Posterior cingulate gyrus (tissue), 11 donors: ENCODE measurements around the gene GABBR2.
"Not testable (repeated sequence)": the region's sequence is repeated elsewhere in the genome, so short reads cannot be mapped to it uniquely, and the experiment has no call there.

ENCODE experiments used
- DNase-seq, 10 donors: peaks; one replicate each; pipeline versions ENCODE4 v3.0.0 to v3.0.0-alpha.2; 2020 to 2021; ENCODE audit warnings: mixed read lengths in 3 of 10
- intact Hi-C: fragments of 100-400 bp; cut with DNase I; formaldehyde crosslinking; loops from one replicate; pipeline ENCODE4 v1.15.1; 2023

Gene GABBR2

DNA sequence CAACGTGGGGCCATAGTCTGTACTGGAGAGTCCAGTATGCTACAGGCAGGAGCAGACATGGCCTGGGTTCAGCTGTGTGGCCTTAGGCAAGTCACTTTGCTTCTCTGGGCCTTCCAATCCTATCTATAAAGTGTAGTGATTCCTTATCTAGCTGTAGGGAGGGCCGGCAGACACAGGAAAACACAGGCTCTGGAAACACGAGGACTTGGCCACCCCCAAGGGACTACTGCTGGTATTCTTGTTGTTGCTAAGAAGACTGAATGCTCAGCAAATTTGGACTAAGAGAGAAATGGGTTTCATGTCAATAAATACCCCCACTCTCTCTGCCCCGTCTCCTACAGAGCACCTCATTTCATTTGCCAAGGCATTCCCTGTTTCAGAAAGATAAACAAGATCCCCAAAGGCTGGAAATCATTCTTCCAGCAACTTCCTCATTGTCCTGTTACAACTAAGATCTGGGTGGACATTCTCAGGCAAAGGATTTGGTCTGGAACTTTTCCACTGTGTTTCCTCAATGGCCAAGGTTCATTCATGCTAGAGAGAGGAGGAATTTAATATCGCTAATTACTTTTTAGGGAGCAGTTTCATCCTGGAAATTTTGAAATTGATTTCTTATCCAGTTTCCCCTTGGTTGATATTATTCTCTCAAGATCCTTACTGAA lies 105.8 kb downstream of the GABBR2 start:
- intact Hi-C loops, result no loop called here

DNA sequence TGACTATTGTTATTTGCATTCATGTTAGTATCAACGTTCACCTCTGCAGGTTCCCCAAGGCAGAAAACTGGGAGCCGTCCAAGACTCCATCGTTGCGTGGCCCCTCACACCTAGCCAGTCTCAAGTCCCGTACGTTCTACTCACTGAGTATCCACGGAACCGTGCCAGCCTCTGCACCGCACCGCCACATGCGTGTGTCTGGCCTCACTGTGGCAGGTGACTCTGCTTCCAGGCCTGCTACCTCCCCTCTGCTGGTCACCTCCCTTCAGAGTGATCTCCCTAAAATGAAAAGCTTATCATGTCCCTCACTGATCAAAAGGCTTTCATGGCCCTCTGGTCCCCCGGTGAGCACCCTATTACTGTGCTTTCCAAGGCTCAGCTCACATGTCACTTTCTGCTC lies 108.1 kb downstream of the GABBR2 start:
- DNase-seq, result peak in 2 of 10 donors; percentile 65 to 83
- intact Hi-C loops, result no loop called here

More for the DNA sequence above, 105.8 kb downstream of the GABBR2 start:
- DNase-seq, result peak in 1 of 10 donors; percentile 78

- intact Hi-C loops, result no loop called here
- DNase-seq, result no peak
Observed at GRCh38 chr9:98599566-98600216, 109.0 kb downstream of the GABBR2 start.

DNA sequence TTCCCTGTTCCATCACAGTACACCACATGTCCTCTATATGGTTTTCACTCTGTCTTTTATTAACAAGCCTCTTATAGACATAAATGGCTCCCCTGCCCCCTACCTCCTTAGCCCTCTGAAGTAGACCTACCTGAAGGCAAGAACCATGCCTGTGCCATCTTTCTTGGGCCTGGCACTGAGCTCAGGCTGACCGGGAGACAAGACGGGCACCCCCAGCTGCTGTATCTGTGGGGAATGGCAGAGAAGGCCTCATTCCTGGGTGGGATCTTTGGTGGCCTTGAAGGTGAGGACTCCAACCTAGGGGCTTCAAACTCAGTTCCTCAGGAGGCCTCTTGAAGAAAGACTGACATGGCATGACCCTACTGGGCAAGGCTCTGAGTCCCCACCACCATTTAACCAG lies 109.9 kb downstream of the GABBR2 start:
- intact Hi-C loops, result no loop called here
- no peak for DNase-seq

DNA sequence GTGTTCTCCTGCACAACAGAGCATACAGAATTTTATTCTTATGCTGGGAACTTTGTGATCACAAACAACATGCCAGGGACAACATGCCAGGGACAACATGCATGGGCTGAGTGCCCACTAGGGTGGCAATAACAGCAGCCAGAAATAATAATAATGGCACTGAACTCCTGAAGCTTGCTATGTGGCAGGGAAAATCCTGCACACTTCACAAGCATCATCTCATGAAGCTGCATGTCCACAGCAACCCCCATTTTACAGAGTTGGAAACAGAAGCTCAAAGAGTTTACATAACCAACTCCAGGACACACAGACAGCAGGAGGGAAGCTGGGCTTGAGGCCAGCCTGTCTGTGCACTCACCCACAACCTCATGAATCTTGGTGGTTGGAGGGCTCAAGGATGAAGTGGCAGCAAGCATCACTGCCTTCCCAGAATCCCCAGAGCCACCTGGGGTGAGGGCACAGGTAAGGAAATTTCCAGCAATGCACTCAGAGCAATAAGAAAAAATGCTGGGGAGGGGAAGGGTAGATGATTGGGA lies 111.4 kb downstream of the GABBR2 start:
- intact Hi-C loops, result no loop called here
- DNase-seq, result peak in 2 of 10 donors; percentile 33 to 79

DNA sequence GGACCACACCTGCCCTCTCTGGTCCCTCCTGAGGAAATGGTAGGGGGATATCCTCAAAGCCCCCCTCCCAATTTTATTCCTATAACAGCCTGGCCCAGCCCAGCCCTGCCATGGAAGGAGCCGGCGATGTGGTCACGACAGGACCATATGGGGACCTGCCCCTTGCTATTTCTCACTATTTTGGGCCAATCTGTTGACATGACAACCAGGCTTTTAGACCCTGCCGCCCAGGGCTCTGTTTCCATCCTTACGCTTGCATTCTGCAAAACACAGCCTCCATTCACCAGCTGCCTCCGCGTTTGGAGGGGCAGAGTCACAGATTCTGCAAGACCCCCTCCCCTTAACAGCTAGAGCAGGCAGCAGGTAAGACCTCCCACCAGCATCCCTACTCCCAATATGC lies 112.2 kb downstream of the GABBR2 start:
- intact Hi-C loops, result no loop called here
- DNase-seq, result no peak

DNA sequence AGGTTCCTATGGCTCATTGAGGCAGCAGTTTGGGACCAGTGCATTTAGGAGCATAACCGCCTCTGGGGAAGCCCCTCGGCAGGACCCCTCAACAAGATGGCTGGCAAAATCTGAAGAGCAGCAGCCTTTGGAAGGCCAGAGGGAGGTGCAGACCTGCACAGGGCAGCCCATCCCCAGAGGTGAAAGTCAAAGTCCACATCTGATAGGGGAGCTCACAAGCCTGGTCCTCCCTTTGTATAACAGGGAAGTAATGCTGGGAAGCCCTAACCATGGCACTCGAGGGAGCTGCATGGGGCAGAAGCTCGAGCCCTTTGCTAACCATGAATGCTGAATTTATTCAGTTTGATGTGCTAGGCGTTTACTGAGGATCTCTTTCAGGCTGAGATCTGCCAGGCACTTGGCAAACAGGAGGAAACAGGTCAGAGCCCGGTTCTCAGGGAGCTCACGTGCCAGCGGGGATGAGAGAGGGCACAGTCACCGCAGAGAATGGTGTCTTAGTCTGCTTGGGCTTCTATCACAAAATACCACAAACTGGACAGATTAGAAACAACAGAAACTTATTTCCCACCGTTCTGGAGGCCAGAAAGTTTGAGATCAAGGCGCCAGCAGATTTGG lies 114.1 kb downstream of the GABBR2 start:
- DNase-seq, result peak in 1 of 10 donors; percentile 79
- intact Hi-C loops, result no loop called here

DNA sequence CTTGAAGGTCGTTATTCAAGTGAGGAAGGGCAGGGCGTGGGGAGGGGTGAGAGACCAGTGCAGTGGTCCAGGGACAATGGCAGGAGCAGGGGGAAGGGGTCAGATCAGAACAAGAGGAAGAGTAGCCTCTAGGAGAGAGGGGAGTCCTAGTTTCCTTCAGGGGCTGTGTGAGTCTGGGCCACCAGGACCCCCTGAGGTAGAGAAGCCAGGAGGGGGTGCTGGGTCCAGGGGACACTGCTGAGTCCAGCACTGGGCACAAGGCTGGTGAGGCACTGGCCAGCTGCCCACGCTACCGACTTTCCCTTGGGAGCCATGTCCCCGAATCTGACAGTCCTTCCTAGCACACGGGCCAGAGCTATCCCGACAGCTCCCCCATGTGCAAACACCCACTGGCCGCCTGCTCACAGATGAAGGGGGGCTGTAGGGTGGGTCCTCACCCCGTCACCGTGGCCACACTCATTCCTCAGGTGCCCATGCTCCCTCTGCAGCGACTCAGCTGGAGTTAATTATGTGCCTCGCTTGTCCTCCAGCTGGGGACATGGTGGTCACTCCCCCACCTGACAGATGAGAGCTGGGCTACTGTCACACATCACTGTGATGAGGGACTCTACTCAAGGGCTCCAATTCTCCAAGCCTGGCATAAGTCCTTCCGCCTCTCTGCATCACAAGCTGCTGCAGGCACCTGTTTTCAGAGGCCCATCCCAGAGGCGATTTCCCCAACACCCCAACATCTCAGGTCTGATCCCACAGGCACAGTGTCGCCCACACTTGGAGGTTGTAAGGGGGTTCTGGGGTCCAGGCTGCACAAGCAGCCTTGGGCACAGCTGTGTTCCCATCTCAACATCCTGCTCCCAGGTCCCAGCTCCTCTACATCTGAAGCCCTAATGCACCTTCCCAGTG lies 115.1 kb downstream of the GABBR2 start:
- peak in 2 of 10 donors; percentile 74 to 75 for DNase-seq
- intact Hi-C loops, result no loop called here

- intact Hi-C loops, result no loop called here
- no peak for DNase-seq
Observed at GRCh38 chr9:98591696-98592095, 117.0 kb downstream of the GABBR2 start.

DNA sequence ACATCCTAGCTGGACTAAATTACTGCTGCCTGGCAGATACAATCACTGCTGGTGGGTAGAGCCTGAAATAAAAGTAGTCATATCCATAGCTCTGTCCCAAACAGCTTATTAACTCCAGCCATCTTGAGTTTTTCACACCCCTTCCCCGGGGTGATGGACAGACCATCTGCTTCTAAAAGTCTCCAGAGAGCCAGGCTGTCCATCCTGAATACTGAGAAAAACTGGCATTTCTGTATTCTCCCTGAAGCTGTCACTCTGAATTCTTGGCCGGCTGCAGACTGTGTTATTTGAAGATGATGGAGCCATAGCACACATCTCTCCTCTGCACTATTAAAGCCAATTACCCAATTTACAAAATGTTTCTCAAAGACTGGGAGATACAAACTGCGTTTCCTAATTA lies 118.6 kb downstream of the GABBR2 start:
- intact Hi-C loops, result no loop called here
- no peak for DNase-seq

GRCh38 chr9:98589102-98589501 lies 119.6 kb downstream of the GABBR2 start:
- intact Hi-C loops, result no loop called here
- DNase-seq, result no peak

DNA sequence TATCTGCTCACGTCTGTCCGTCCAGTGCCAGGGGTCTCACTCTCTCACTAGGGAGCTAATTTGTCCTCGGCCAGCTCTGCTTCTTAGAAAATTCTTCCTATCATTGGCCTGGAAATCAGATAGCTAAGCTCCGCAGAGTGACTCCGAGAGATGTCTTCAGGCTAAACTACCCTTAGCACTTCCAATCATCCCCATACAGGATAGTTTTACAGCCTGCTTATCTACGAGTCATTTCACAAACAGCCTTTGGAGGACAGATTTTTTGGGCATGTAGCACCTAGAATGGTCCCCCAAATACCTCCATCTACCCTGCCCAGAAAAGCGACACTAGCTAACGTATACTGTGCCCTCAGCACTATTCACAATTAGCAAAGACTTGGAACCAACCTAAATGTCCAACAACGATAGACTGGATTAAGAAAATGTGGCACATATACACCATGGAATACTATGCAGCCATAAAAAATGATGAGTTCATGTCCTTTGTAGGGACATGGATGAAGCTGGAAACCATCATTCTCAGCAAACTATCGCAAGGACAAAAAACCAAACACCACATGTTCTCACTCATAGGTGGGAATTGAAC lies 123.8 kb downstream of the GABBR2 start:
- intact Hi-C loops, DNase-seq: not testable (repeated sequence)

- no peak for DNase-seq
- intact Hi-C loops, result no loop called here
Observed at GRCh38 chr9:98584059-98584458, 124.7 kb downstream of the GABBR2 start.

GRCh38 chr9:98583417-98583816 lies 125.3 kb downstream of the GABBR2 start:
- no peak for DNase-seq
- intact Hi-C loops, result no loop called here

- DNase-seq, result peak in 5 of 10 donors; percentile 57 to 92 (median 86)
- intact Hi-C loops, result no loop called here
Observed at GRCh38 chr9:98580956-98581355, 127.8 kb downstream of the GABBR2 start.

DNA sequence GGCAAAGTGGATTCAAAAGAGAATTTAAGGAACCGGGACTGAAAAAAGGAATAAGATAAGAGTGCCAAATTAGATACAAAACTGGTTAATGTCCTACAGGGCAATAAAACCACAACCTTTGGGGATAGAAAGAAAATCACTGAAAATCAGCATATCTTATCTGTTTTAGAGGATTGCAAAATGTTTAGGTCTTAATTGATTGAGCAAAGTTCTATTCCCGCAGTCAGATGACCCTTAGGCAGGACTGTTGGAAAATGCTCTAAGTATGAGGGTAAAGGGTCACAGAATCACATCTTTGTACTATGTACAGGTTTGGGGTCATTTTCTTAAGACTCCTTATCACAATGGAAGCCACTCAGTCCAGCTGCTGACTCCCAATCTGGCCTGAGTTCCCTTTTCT lies 129.0 kb downstream of the GABBR2 start:
- no peak for DNase-seq
- intact Hi-C loops, result no loop called here

DNA sequence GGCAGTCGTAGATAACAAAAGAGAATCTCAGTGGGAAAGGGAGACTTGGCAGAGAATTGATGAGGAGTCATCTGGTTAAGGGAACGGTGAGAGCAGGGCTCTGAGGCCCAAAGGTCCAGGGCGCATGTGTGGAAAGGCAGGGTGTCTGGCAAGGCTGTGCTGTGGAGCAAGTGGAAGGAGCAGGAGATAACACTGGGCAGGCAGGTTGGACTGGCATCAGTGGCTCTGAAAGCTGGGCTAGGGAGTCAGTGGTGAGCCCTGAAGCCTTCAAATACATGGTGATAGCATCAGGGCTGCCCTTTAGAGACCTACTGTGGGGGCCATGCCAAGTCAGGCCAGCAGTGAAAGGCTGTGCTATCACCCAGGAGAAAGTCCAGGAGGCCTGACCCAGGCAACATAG lies 131.3 kb downstream of the GABBR2 start:
- no peak for DNase-seq
- intact Hi-C loops, result no loop called here

GRCh38 chr9:98576859-98577258 lies 131.9 kb downstream of the GABBR2 start:
- intact Hi-C loops, result no loop called here
- DNase-seq, result no peak

- DNase-seq, result no peak
- intact Hi-C loops, result no loop called here
Observed at GRCh38 chr9:98576354-98576753, 132.4 kb downstream of the GABBR2 start.
